ENCODE data around the gene TULP4. TPM values are rescaled to one million over a fixed set of nuclear protein-coding genes. Genes with fewer than 3 reads are reported as not detected.
A peak's percentile ranks its signal among the peaks of the same experiment; 100 is the strongest.

TULP4 gene
- total and polyA plus RNA-seq, 2 donors (not counting 1 experiment from before 2014, with no cell fraction given), result 16.8 to 88.2 TPM

DNA sequence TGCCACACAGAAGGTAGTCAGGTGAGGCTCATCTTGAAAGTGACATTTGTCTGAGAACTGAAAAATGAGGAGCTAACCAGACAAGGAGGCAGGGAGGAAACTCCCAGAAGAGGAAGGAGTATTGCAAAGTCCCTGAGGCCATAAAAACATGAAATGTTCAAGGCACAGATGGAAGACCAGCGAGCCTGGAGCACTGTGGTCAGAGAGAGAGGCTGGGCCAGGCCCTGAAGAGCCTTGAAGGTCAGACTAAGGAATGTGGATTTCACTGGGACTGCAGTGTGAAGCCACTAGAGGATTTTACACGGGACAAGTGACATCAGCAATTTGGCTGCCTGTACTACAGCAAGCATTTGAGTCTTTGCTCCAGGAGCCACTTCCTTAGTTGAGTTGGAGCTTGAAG lies 226.5 kb downstream of the TULP4 start:
- peak; percentile 62 for TF ChIP-seq EZH2 (IDR thresholded peaks at IDR 0.05; ENCODE audit: low read length, missing control alignments)
- TF ChIP-seq, protein P1, sequence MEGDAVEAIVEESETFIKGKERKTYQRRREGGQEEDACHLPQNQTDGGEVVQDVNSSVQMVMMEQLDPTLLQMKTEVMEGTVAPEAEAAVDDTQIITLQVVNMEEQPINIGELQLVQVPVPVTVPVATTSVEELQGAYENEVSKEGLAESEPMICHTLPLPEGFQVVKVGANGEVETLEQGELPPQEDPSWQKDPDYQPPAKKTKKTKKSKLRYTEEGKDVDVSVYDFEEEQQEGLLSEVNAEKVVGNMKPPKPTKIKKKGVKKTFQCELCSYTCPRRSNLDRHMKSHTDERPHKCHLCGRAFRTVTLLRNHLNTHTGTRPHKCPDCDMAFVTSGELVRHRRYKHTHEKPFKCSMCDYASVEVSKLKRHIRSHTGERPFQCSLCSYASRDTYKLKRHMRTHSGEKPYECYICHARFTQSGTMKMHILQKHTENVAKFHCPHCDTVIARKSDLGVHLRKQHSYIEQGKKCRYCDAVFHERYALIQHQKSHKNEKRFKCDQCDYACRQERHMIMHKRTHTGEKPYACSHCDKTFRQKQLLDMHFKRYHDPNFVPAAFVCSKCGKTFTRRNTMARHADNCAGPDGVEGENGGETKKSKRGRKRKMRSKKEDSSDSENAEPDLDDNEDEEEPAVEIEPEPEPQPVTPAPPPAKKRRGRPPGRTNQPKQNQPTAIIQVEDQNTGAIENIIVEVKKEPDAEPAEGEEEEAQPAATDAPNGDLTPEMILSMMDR (conservative IDR thresholded peaks at IDR 0.05 in 1 of 2, IDR thresholded peaks at IDR 0.05 in 1 of 2; ENCODE audit: low read depth in 1 of 2, low read length in 2 of 2), result no peak
- Histone ChIP-seq H3K4me3 (replicated peaks in 1 of 4; ENCODE audit: control extremely low read depth in 1 of 4, insufficient read depth in 1 of 4, low read depth in 3 of 4, low read length in 4 of 4) (no peak overlapping the region), H3K4me1 (ENCODE audit: control insufficient read depth, extremely low read depth, insufficient read depth, low read length) (no peaks in the 10 kb centered on the region), H3K9ac (ENCODE audit: insufficient read depth, low read length) (no peak overlapping the region), H3K4me2 (ENCODE audit: extremely low read depth, insufficient read depth, low read length) (no peak overlapping the region), H4K20me1 (ENCODE audit: control insufficient read depth, extremely low read depth, insufficient read depth, low read length) (no peaks in the 10 kb centered on the region), H3K9me3 (ENCODE audit: control insufficient read depth, insufficient read depth, low read depth, low read length) (no peaks in the 10 kb centered on the region), H3K27ac (ENCODE audit: insufficient read depth, low read length) (no peak overlapping the region), H3K79me2 (ENCODE audit: control insufficient read depth, insufficient read depth, low read length) (no peaks in the 10 kb centered on the region), H3K36me3 (ENCODE audit: control insufficient read depth, insufficient read depth, low read length) (no peaks in the 10 kb centered on the region), H2AFZ (ENCODE audit: low read length) (no peak overlapping the region), H3K27me3 (ENCODE audit: control insufficient read depth, insufficient read depth, low read length) (peaks cover 21% of the 10 kb centered on the region)
- DNase-seq (ENCODE audit: low read depth in 2 of 2), result no peak

- peak in 1 of 2 donors; percentile 23 for DNase-seq (ENCODE audit: low read depth in 2 of 2)
Measured at GRCh38 chr6:158539413-158539812, 227.1 kb downstream of the TULP4 start.

DNA sequence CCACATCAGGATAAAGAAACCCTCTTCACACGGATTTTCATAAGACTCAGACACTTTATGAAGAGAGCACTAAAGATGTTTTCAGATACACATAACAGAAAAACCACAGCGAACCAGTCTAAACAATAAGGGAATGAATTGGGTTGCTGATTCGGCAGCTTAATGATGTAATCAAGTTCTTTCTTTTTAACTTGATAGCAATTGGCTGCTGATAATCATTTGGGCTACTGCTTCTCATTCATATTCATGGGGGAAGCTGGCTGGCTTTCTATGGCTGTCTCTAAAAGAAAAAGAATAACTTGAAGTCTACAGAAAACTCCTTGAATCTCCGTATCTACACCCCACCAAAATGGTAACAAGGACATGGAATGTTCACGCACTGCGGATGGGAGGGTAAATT lies 227.6 kb downstream of the TULP4 start:
- Histone ChIP-seq H3K9me3 (ENCODE audit: control insufficient read depth, insufficient read depth, low read depth, low read length) (no peaks in the 10 kb centered on the region), H3K4me3 (replicated peaks in 1 of 4; ENCODE audit: control extremely low read depth in 1 of 4, insufficient read depth in 1 of 4, low read depth in 3 of 4, low read length in 4 of 4) (no peak overlapping the region), H3K36me3 (ENCODE audit: control insufficient read depth, insufficient read depth, low read length) (no peaks in the 10 kb centered on the region), H4K20me1 (ENCODE audit: control insufficient read depth, extremely low read depth, insufficient read depth, low read length) (no peaks in the 10 kb centered on the region), H2AFZ (ENCODE audit: low read length) (no peak overlapping the region), H3K4me2 (ENCODE audit: extremely low read depth, insufficient read depth, low read length) (no peak overlapping the region), H3K4me1 (ENCODE audit: control insufficient read depth, extremely low read depth, insufficient read depth, low read length) (no peaks in the 10 kb centered on the region), H3K79me2 (ENCODE audit: control insufficient read depth, insufficient read depth, low read length) (no peaks in the 10 kb centered on the region), H3K27ac (ENCODE audit: insufficient read depth, low read length) (no peak overlapping the region), H3K9ac (ENCODE audit: insufficient read depth, low read length) (no peak overlapping the region), H3K27me3 (ENCODE audit: control insufficient read depth, insufficient read depth, low read length) (peaks cover 21% of the 10 kb centered on the region)
- DNase-seq (ENCODE audit: low read depth in 2 of 2), result peak in 1 of 2 donors; percentile 25
- no peak for TF ChIP-seq EZH2 (IDR thresholded peaks at IDR 0.05; ENCODE audit: low read length, missing control alignments)
- TF ChIP-seq, protein P1 (conservative IDR thresholded peaks at IDR 0.05 in 1 of 2, IDR thresholded peaks at IDR 0.05 in 1 of 2; ENCODE audit: low read depth in 1 of 2, low read length in 2 of 2), result no peak

More at GRCh38 chr6:158539413-158539812, 227.1 kb downstream of the TULP4 start:
- Histone ChIP-seq H3K36me3 (ENCODE audit: control insufficient read depth, insufficient read depth, low read length) (no peaks in the 10 kb centered on the region), H3K9me3 (ENCODE audit: control insufficient read depth, insufficient read depth, low read depth, low read length) (no peaks in the 10 kb centered on the region), H3K27me3 (ENCODE audit: control insufficient read depth, insufficient read depth, low read length) (peaks cover 21% of the 10 kb centered on the region), H3K9ac (ENCODE audit: insufficient read depth, low read length) (no peak overlapping the region), H3K27ac (ENCODE audit: insufficient read depth, low read length) (no peak overlapping the region), H2AFZ (ENCODE audit: low read length) (no peak overlapping the region), H3K4me1 (ENCODE audit: control insufficient read depth, extremely low read depth, insufficient read depth, low read length) (no peaks in the 10 kb centered on the region), H3K4me2 (ENCODE audit: extremely low read depth, insufficient read depth, low read length) (no peak overlapping the region), H3K79me2 (ENCODE audit: control insufficient read depth, insufficient read depth, low read length) (no peaks in the 10 kb centered on the region), H4K20me1 (ENCODE audit: control insufficient read depth, extremely low read depth, insufficient read depth, low read length) (no peaks in the 10 kb centered on the region), H3K4me3 (replicated peaks in 1 of 4; ENCODE audit: control extremely low read depth in 1 of 4, insufficient read depth in 1 of 4, low read depth in 3 of 4, low read length in 4 of 4) (no peak overlapping the region)
- TF ChIP-seq, protein P1 (conservative IDR thresholded peaks at IDR 0.05 in 1 of 2, IDR thresholded peaks at IDR 0.05 in 1 of 2; ENCODE audit: low read depth in 1 of 2, low read length in 2 of 2), result no peak
- no peak for TF ChIP-seq EZH2 (IDR thresholded peaks at IDR 0.05; ENCODE audit: low read length, missing control alignments)

Measured in fibroblast of lung (primary cell).